ENCODE results near the gene MYOG. TPM values are rescaled to one million over a fixed set of nuclear protein-coding genes. Genes with fewer than 3 reads are reported as not detected.

MYOG gene
- polyA plus RNA-seq, 1 donor (not counting 4 experiments of a cell fraction or from before 2014, with no cell fraction given) = not detected

GRCh38 chr1:203131548-203132200, 45.9 kb upstream of the MYOG start:
- FAIRE-seq (no peak), DNase-seq (ENCODE audit: low read depth, low spot score) (no peak)
- no peak overlapping the region for H3K4me2 ChIP-seq (ENCODE audit: control insufficient read depth, extremely low read depth, insufficient read depth, low read depth, low read length)
- no peaks in the 10 kb centered on the region for H3K79me2 ChIP-seq (ENCODE audit: control insufficient read depth, insufficient read depth, low read length)
- TF ChIP-seq CTCF (optimal IDR thresholded peaks at IDR 0.05 in 1 of 3, IDR thresholded peaks at IDR 0.05 in 1 of 3, conservative IDR thresholded peaks at IDR 0.05 in 1 of 3; ENCODE audit: extremely low read depth in 1 of 3, insufficient read depth in 2 of 3, low read length in 3 of 3) = no peak
- TF ChIP-seq EZH2 (IDR thresholded peaks at IDR 0.05; ENCODE audit: low read length) = no peak
- no peak overlapping the region for H3K27ac ChIP-seq (ENCODE audit: control insufficient read depth, insufficient read depth, low read length)
- H3K4me3 ChIP-seq (ENCODE audit: control insufficient read depth in 2 of 3, extremely low read depth in 1 of 3, insufficient read depth in 2 of 3, low read depth in 1 of 3, low read length in 3 of 3) = no peak overlapping the region
- no peaks in the 10 kb centered on the region for H3K36me3 ChIP-seq (ENCODE audit: control insufficient read depth in 2 of 2, extremely low read depth in 1 of 2, insufficient read depth in 2 of 2, low read length in 2 of 2)
- dilution Hi-C loops (cut with MboI; ENCODE audit: extremely low pct_ligation_motif_present, low sequenced_read_pairs) = no loop called here
- no peak overlapping the region for H2AFZ ChIP-seq (ENCODE audit: control insufficient read depth, low read length)
- no peaks in the 10 kb centered on the region for H3K9me1 ChIP-seq (ENCODE audit: control insufficient read depth, extremely low read depth, insufficient read depth, low read length)
- H3K9ac ChIP-seq (ENCODE audit: control insufficient read depth, extremely low read depth, insufficient read depth, low read length) = no peak overlapping the region
- H3K27me3 ChIP-seq (ENCODE audit: control insufficient read depth, extremely low read depth, insufficient read depth, low read length) = peaks cover 28% of the 10 kb centered on the region
- no peaks in the 10 kb centered on the region for H3K9me3 ChIP-seq (ENCODE audit: control insufficient read depth, low read depth, low read length)
- H4K20me1 ChIP-seq (ENCODE audit: control insufficient read depth, extremely low read depth, insufficient read depth, low read length) = no peaks in the 10 kb centered on the region
- peaks cover 12% of the 10 kb centered on the region for H3K4me1 ChIP-seq (ENCODE audit: control insufficient read depth, extremely low read depth, insufficient read depth, low read length)

GRCh38 chr1:203130358-203130985, 44.7 kb upstream of the MYOG start:
- peaks cover 5% of the 10 kb centered on the region for H3K4me1 ChIP-seq (ENCODE audit: control insufficient read depth, extremely low read depth, insufficient read depth, low read length)
- no peaks in the 10 kb centered on the region for H3K36me3 ChIP-seq (ENCODE audit: control insufficient read depth in 2 of 2, extremely low read depth in 1 of 2, insufficient read depth in 2 of 2, low read length in 2 of 2)
- H4K20me1 ChIP-seq (ENCODE audit: control insufficient read depth, extremely low read depth, insufficient read depth, low read length) = no peaks in the 10 kb centered on the region
- no peak for FAIRE-seq
- DNase-seq (ENCODE audit: low read depth, low spot score) = no peak
- no peaks in the 10 kb centered on the region for H3K9me1 ChIP-seq (ENCODE audit: control insufficient read depth, extremely low read depth, insufficient read depth, low read length)
- no peaks in the 10 kb centered on the region for H3K9me3 ChIP-seq (ENCODE audit: control insufficient read depth, low read depth, low read length)
- H3K4me3 ChIP-seq (ENCODE audit: control insufficient read depth in 2 of 3, extremely low read depth in 1 of 3, insufficient read depth in 2 of 3, low read depth in 1 of 3, low read length in 3 of 3) = no peak overlapping the region
- H3K79me2 ChIP-seq (ENCODE audit: control insufficient read depth, insufficient read depth, low read length) = no peaks in the 10 kb centered on the region
- no peak overlapping the region for H2AFZ ChIP-seq (ENCODE audit: control insufficient read depth, low read length)
- H3K27ac ChIP-seq (ENCODE audit: control insufficient read depth, insufficient read depth, low read length) = no peak overlapping the region
- no peak for TF ChIP-seq EZH2 (IDR thresholded peaks at IDR 0.05; ENCODE audit: low read length)
- TF ChIP-seq CTCF (optimal IDR thresholded peaks at IDR 0.05 in 1 of 3, IDR thresholded peaks at IDR 0.05 in 1 of 3, conservative IDR thresholded peaks at IDR 0.05 in 1 of 3; ENCODE audit: extremely low read depth in 1 of 3, insufficient read depth in 2 of 3, low read length in 3 of 3) = no peak
- no peak overlapping the region for H3K4me2 ChIP-seq (ENCODE audit: control insufficient read depth, extremely low read depth, insufficient read depth, low read depth, low read length)
- H3K27me3 ChIP-seq (ENCODE audit: control insufficient read depth, extremely low read depth, insufficient read depth, low read length) = peaks cover 40% of the 10 kb centered on the region
- H3K9ac ChIP-seq (ENCODE audit: control insufficient read depth, extremely low read depth, insufficient read depth, low read length) = no peak overlapping the region
- dilution Hi-C loops (cut with MboI; ENCODE audit: extremely low pct_ligation_motif_present, low sequenced_read_pairs) = no loop called here
